Measurements from ENCODE around the gene PHC2. TPM values are rescaled to one million over a fixed set of nuclear protein-coding genes. Genes with fewer than 3 reads are reported as not detected.

Gene PHC2
- total and polyA plus RNA-seq, 2 experiments from 2014 or later = 77.5 to 121 TPM

DNA sequence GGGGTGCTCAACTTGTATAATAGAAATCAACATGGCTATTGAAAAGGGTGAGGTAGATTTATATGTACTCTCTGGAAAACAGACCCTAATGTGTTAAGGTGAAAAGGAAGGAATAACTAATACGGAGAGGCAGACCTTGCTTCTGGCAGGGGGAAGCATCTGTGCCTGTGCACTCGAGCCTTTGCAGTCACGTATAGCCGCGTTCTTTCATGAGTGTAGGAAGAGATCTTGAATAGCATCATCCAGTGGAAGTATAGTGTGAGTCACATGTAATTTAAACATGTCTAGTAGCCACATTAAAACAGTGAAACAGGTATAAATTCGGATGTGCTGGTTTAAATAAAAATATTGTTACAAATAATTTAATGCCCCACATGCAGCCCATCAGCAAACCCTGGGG is 112.9 kb downstream of the PHC2 start:
- no peak for DNase-seq (ENCODE audit: low spot score)
- no peak for TF ChIP-seq EZH2 (IDR thresholded peaks at IDR 0.05; ENCODE audit: borderline replicate concordance)
- no peak for TF ChIP-seq EZH2phosphoT487 (IDR thresholded peaks at IDR 0.05; ENCODE audit: low read depth, severe bottlenecking, unreplicated experiment)
- TF ChIP-seq, protein P1, sequence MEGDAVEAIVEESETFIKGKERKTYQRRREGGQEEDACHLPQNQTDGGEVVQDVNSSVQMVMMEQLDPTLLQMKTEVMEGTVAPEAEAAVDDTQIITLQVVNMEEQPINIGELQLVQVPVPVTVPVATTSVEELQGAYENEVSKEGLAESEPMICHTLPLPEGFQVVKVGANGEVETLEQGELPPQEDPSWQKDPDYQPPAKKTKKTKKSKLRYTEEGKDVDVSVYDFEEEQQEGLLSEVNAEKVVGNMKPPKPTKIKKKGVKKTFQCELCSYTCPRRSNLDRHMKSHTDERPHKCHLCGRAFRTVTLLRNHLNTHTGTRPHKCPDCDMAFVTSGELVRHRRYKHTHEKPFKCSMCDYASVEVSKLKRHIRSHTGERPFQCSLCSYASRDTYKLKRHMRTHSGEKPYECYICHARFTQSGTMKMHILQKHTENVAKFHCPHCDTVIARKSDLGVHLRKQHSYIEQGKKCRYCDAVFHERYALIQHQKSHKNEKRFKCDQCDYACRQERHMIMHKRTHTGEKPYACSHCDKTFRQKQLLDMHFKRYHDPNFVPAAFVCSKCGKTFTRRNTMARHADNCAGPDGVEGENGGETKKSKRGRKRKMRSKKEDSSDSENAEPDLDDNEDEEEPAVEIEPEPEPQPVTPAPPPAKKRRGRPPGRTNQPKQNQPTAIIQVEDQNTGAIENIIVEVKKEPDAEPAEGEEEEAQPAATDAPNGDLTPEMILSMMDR (IDR thresholded peaks at IDR 0.05; ENCODE audit: poor library complexity) = no peak
- no peaks in the 10 kb centered on the region for H3K9me3 ChIP-seq (ENCODE audit: low read depth)
- no peaks in the 10 kb centered on the region for H3K9me2 ChIP-seq (replicated peaks; ENCODE audit: insufficient read depth)
- no peak overlapping the region for H3K4me3 ChIP-seq
- no peaks in the 10 kb centered on the region for H3K79me2 ChIP-seq
- H3K27me3 ChIP-seq = no peaks in the 10 kb centered on the region
- 73% methylated on average over 6 of the region's 6 CpGs for WGBS (ENCODE audit: low lambda C conversion rate, missing lambda C conversion rate)
- no peaks in the 10 kb centered on the region for H3K36me3 ChIP-seq (replicated peaks; ENCODE audit: insufficient read depth, low read depth)
- H2AFZ ChIP-seq = no peak overlapping the region
- H3K4me2 ChIP-seq = no peak overlapping the region
- H3K27ac ChIP-seq = no peak overlapping the region
- no peaks in the 10 kb centered on the region for H3K4me1 ChIP-seq (ENCODE audit: insufficient read depth)
- H4K20me1 ChIP-seq (ENCODE audit: insufficient read depth, poor library complexity, severe bottlenecking) = no peaks in the 10 kb centered on the region

DNA sequence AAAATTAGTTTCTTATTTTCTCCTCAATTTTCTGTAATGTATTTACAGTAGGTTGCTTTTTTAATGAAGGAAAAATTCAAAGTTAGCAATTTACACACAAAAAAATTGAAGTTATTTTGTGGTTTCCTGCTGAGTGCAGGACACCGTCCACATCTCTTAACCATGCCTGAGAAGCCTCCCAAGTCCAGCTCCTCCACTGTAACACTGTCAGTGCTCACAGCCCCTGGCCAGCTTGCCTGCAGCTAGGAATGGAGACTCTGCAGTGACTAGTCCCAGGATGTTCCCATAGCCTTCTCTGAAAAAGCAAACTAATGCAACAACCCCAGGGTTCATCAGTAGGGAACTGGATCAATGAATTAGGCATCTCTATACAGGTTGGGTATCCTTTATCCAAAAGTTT is 113.5 kb downstream of the PHC2 start:
- Histone ChIP-seq H3K4me3 (no peak overlapping the region), H3K4me2 (no peak overlapping the region), H3K9me2 (replicated peaks; ENCODE audit: insufficient read depth) (no peaks in the 10 kb centered on the region), H2AFZ (no peak overlapping the region), H3K9me3 (ENCODE audit: low read depth) (no peaks in the 10 kb centered on the region), H3K27me3 (no peaks in the 10 kb centered on the region), H3K27ac (no peak overlapping the region), H4K20me1 (ENCODE audit: insufficient read depth, poor library complexity, severe bottlenecking) (no peaks in the 10 kb centered on the region), H3K79me2 (no peaks in the 10 kb centered on the region), H3K36me3 (replicated peaks; ENCODE audit: insufficient read depth, low read depth) (no peaks in the 10 kb centered on the region), H3K4me1 (ENCODE audit: insufficient read depth) (no peaks in the 10 kb centered on the region)
- no peak for DNase-seq (ENCODE audit: low spot score)
- TF ChIP-seq, protein P1 (IDR thresholded peaks at IDR 0.05; ENCODE audit: poor library complexity) = no peak
- TF ChIP-seq EZH2phosphoT487 (IDR thresholded peaks at IDR 0.05; ENCODE audit: low read depth, severe bottlenecking, unreplicated experiment) (no peak), EZH2 (IDR thresholded peaks at IDR 0.05; ENCODE audit: borderline replicate concordance) (no peak)
- WGBS (ENCODE audit: low lambda C conversion rate, missing lambda C conversion rate) = 70% methylated on average over 1 of the region's 1 CpG

DNA sequence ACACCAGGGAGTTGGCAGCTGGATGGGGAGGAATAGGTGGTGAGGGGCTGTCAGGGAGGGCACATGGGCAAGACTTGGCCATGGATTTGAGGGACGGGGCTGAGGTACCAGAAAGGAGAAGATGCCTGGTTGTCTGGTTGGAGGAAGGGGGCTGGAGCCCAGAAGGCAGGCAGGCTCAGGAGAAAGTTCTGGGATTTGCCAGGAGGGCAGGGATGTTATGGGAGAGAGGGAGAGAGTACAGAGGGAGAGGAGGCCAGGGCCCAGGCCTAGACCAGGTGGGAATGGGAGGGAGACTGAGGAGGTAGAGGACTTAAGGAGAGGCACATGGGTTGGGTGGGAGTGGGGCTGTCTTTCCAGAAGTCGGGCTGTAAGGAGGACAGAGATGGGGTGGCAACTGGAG is 114.3 kb downstream of the PHC2 start:
- Histone ChIP-seq H4K20me1 (ENCODE audit: insufficient read depth, poor library complexity, severe bottlenecking) (no peaks in the 10 kb centered on the region), H3K4me3 (no peak overlapping the region), H3K4me2 (no peak overlapping the region), H3K79me2 (no peaks in the 10 kb centered on the region), H3K36me3 (replicated peaks; ENCODE audit: insufficient read depth, low read depth) (no peaks in the 10 kb centered on the region), H3K4me1 (ENCODE audit: insufficient read depth) (no peaks in the 10 kb centered on the region), H3K9me3 (ENCODE audit: low read depth) (no peaks in the 10 kb centered on the region), H3K27me3 (no peaks in the 10 kb centered on the region), H3K27ac (no peak overlapping the region), H2AFZ (no peak overlapping the region), H3K9me2 (replicated peaks; ENCODE audit: insufficient read depth) (no peaks in the 10 kb centered on the region)
- 94% methylated on average over 2 of the region's 2 CpGs for WGBS (ENCODE audit: low lambda C conversion rate, missing lambda C conversion rate)
- no peak for DNase-seq (ENCODE audit: low spot score)
- TF ChIP-seq, protein P1 (IDR thresholded peaks at IDR 0.05; ENCODE audit: poor library complexity) = no peak
- TF ChIP-seq EZH2 (IDR thresholded peaks at IDR 0.05; ENCODE audit: borderline replicate concordance) = no peak

DNA sequence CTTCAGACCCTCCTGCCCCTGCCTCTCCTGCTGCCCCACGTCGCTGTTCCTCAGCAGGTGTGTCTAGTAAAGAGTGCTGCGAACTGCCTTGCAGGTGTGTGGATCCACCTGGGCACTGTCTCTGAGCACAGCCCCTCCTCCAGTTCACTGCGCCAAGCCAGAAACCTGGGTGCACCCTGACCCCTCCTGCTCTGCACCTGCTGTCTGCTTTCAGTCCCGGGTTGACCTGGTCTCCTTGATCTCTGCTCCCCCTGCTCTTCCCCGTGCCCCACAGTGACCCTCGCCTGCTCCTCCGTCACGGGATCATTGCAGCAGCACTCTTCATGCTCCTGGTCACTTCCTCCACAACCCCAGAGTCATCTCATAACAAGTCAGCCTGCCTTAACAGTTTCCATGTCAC is 116.5 kb downstream of the PHC2 start:
- TF ChIP-seq EZH2phosphoT487 (IDR thresholded peaks at IDR 0.05; ENCODE audit: low read depth, severe bottlenecking, unreplicated experiment) = no peak
- no peak for TF ChIP-seq EZH2 (IDR thresholded peaks at IDR 0.05; ENCODE audit: borderline replicate concordance)
- TF ChIP-seq, protein P1 (IDR thresholded peaks at IDR 0.05; ENCODE audit: poor library complexity) = no peak
- no peaks in the 10 kb centered on the region for H3K4me1 ChIP-seq (ENCODE audit: insufficient read depth)
- H3K27me3 ChIP-seq = no peaks in the 10 kb centered on the region
- H3K4me2 ChIP-seq = no peak overlapping the region
- H2AFZ ChIP-seq = no peak overlapping the region
- no peaks in the 10 kb centered on the region for H3K9me3 ChIP-seq (ENCODE audit: low read depth)
- H3K27ac ChIP-seq = no peak overlapping the region
- H4K20me1 ChIP-seq (ENCODE audit: insufficient read depth, poor library complexity, severe bottlenecking) = no peaks in the 10 kb centered on the region
- no peak overlapping the region for H3K4me3 ChIP-seq
- H3K9me2 ChIP-seq (replicated peaks; ENCODE audit: insufficient read depth) = no peaks in the 10 kb centered on the region
- H3K79me2 ChIP-seq = no peaks in the 10 kb centered on the region
- no peaks in the 10 kb centered on the region for H3K36me3 ChIP-seq (replicated peaks; ENCODE audit: insufficient read depth, low read depth)
- DNase-seq (ENCODE audit: low spot score) = no peak
- WGBS (ENCODE audit: low lambda C conversion rate, missing lambda C conversion rate) = 86% methylated on average over 9 of the region's 9 CpGs
